A549 (cell line): ENCODE measurements around the gene TSPAN14. TPM values are rescaled to one million over a fixed set of nuclear protein-coding genes. Genes with fewer than 3 reads are reported as not detected.

Experiments
- ATAC-seq, 2 experiments: fragments of 200-7000 bp in 1 of 2; fragments of >200 bp in 1 of 2; cut with Nextera tagmentation in 1 of 2; cut with Tn5 transposase in 1 of 2; 3 replicates each; pipeline versions ENCODE4 v1.8.0 to v1.9.1; 2018 to 2020; ENCODE audit warnings: mild to moderate bottlenecking in 1 of 2, moderate library complexity in 1 of 2
- CTCF ChIA-PET: fragments of 300-600 bp; sonication (Branson Sonifier 250); formaldehyde crosslinking; extraction: SDS; loops from one replicate; lab custom pipeline; 2021; ENCODE audit warnings: antibody characterized with exemption, inconsistent platforms; lab: Yijun Ruan, JAX
- POLR2A ChIA-PET: fragments of 350-600 bp; formaldehyde crosslinking; extraction: SDS; loops from one replicate; lab custom pipeline; 2021; ENCODE audit warnings: antibody characterized with exemption, inconsistent platforms; lab: Yijun Ruan, JAX
- DNase-seq, 2 experiments: peaks; one replicate each; pipeline versions ENCODE4 v3.0.0 to v3.0.0-alpha.2; 2011 to 2016; ENCODE audit warnings: low read depth in 1 of 2, low spot score in 1 of 2
- FAIRE-seq: peaks from 2 replicates; lab custom pipeline; 2011; peaks lifted over from hg19 to GRCh38; lab: Jason Lieb, UNC
- H3K27ac ChIP-seq, 2 experiments: fragments of >200 bp; sonication (Bioruptor Twin); formaldehyde crosslinking; 3 replicates each; pipeline ENCODE4 v1.5.1; 2016 to 2017
- H3K4me1 ChIP-seq: fragments of >200 bp; sonication (Bioruptor Twin); formaldehyde crosslinking; 3 replicates; pipeline ENCODE4 v1.6.1; 2016
- H3K4me2 ChIP-seq: fragments of >200 bp; sonication (Bioruptor Twin); formaldehyde crosslinking; 3 replicates; pipeline ENCODE4 v1.6.1; 2016
- H3K4me3 ChIP-seq: fragments of >200 bp; sonication (Bioruptor Twin); formaldehyde crosslinking; 3 replicates; pipeline ENCODE4 v1.5.1; 2016
- H3K9me3 ChIP-seq: fragments of >200 bp; sonication (Bioruptor Twin); formaldehyde crosslinking; 3 replicates; pipeline ENCODE4 v1.6.1; 2016
- CBX8 ChIP-seq: fragments of 200-600 bp; sonication (generic); IDR thresholded peaks from 2 replicates; pipeline ENCODE4 v1.6.1; 2016
- EHF ChIP-seq: fragments of 250-450 bp; sonication (Bioruptor Pico); IDR thresholded peaks from 2 replicates; pipeline ENCODE4 v1.5.0; 2020; ENCODE audit warnings: mild to moderate bottlenecking
- ESRRA ChIP-seq: fragments of 150-350 bp; IDR thresholded peaks from 2 replicates; pipeline ENCODE4 v1.6.1; 2014; ENCODE audit warnings: mild to moderate bottlenecking, low read length, borderline replicate concordance
- FOSB ChIP-seq: fragments of 250-450 bp; sonication (Bioruptor Pico); IDR thresholded peaks from 2 replicates; pipeline ENCODE4 v1.5.0; 2020; ENCODE audit warnings: mild to moderate bottlenecking, moderate library complexity
- FOSL2 ChIP-seq, 2 experiments: fragments of 450-650 bp in 1 of 2; fragments of >200 bp in 1 of 2; sonication (Bioruptor Twin) in 1 of 2; formaldehyde crosslinking; IDR thresholded peaks; 2 replicates each; pipeline versions ENCODE4 v1.5.0 to v1.6.1; 2016 to 2020; ENCODE audit warnings: mild to moderate bottlenecking in 1 of 2, moderate library complexity in 1 of 2
- FOXS1 ChIP-seq: fragments of 250-450 bp; sonication (Bioruptor Pico); IDR thresholded peaks from 2 replicates; pipeline ENCODE4 v1.5.0; 2020; ENCODE audit warnings: mild to moderate bottlenecking, moderate library complexity
- HEYL ChIP-seq: fragments of 250-450 bp; sonication (Bioruptor Pico); IDR thresholded peaks from 2 replicates; pipeline ENCODE4 v1.8.0; 2021; ENCODE audit warnings: mild to moderate bottlenecking, moderate library complexity
- HMGXB4 ChIP-seq: fragments of 250-450 bp; sonication (Bioruptor Pico); IDR thresholded peaks from 2 replicates; pipeline ENCODE4 v1.5.0; 2021; ENCODE audit warnings: mild to moderate bottlenecking, moderate library complexity, borderline replicate concordance
- KDM1A ChIP-seq: fragments of 200-600 bp; sonication (generic); IDR thresholded peaks from 2 replicates; pipeline ENCODE4 v1.6.1; 2016; ENCODE audit warnings: low read depth, mild to moderate bottlenecking
- MAFK ChIP-seq: fragments of 450-650 bp; IDR thresholded peaks from 2 replicates; pipeline ENCODE4 v1.6.1; 2014; ENCODE audit not compliant: partially characterized antibody
- MAX ChIP-seq: IDR thresholded peaks from 2 replicates; pipeline ENCODE4 v1.6.1; 2012
- NPAS2 ChIP-seq: fragments of 250-450 bp; sonication (Bioruptor Pico); IDR thresholded peaks from 2 replicates; pipeline ENCODE4 v1.8.0; 2022; ENCODE audit warnings: mild to moderate bottlenecking, moderate library complexity, borderline replicate concordance
- PHF8 ChIP-seq: fragments of 200-600 bp; sonication (generic); IDR thresholded peaks from 2 replicates; pipeline ENCODE4 v1.6.1; 2016; ENCODE audit warnings: low read depth, mild to moderate bottlenecking, antibody characterized with exemption, moderate library complexity, borderline replicate concordance
- RNF2 ChIP-seq: fragments of 200-600 bp; sonication (generic); IDR thresholded peaks from 2 replicates; pipeline ENCODE4 v1.6.1; 2016; ENCODE audit warnings: low read depth, mild to moderate bottlenecking, antibody characterized with exemption, moderate library complexity, borderline replicate concordance
- SMC3 ChIP-seq: fragments of >200 bp; sonication (Bioruptor Twin); formaldehyde crosslinking; IDR thresholded peaks from 3 replicates; pipeline ENCODE4 v1.6.1; 2018; ENCODE audit warnings: inconsistent platforms
- USF2 ChIP-seq: fragments of 450-650 bp; IDR thresholded peaks from 2 replicates; pipeline ENCODE4 v1.6.1; 2014; ENCODE audit warnings: antibody characterized with exemption
- ZFP36 ChIP-seq: fragments of 450-650 bp; IDR thresholded peaks from 2 replicates; pipeline ENCODE4 v1.6.1; 2014; ENCODE audit warnings: borderline replicate concordance; ENCODE audit not compliant: partially characterized antibody
- ZNF302 ChIP-seq: fragments of 250-450 bp; sonication (Bioruptor Pico); IDR thresholded peaks from 2 replicates; pipeline ENCODE4 v1.9.0; 2021; ENCODE audit warnings: inconsistent platforms, mild to moderate bottlenecking, moderate library complexity
- ZSCAN20 ChIP-seq: fragments of 250-450 bp; sonication (Bioruptor Pico); IDR thresholded peaks from 2 replicates; pipeline ENCODE4 v1.8.0; 2022; ENCODE audit warnings: mild to moderate bottlenecking, moderate library complexity
- WGBS: methylation state at CpG from one replicate; pipeline ENCODE4 v1.1.6; 2017; ENCODE audit errors: missing lambda C conversion rate; 5-methylcytosine and 5-hydroxymethylcytosine counted together
- polyA plus RNA-seq, 4 experiments: library from polyadenylated mRNA; depleted of rRNA in 3 of 4; stranded (reverse); fragments of >200 nt; fragmentation: RNase III in 1 of 4; extraction: RNeasy Plus Mini Kit Qiagen cat#74134 plus additional on column Dnase treatment in 1 of 4; gene quantifications; 2 replicates in 3 of 4; 3 replicates in 1 of 4; pipeline ENCODE4 v1.2.3, GENCODE V29; 2011 to 2017

The TSPAN14 gene
- polyA plus RNA-seq, 2 of the 4 experiments (the other 2 are of a cell fraction), result 87.0 to 124 TPM

GRCh38 chr10:80515941-80516340, 61.8 kb downstream of the TSPAN14 start (continued):
- no peak for TF ChIP-seq FOXS1 (CRISPR knock-in tag)

- H3K4me2 ChIP-seq, result no peak overlapping the region
- FAIRE-seq, result no peak
- 90% methylated on average over 5 of the region's 6 CpGs for WGBS
- no peak overlapping the region for H3K4me3 ChIP-seq
- no peak for DNase-seq
- peaks cover 39% of the 10 kb centered on the region for H3K4me1 ChIP-seq
- H3K9me3 ChIP-seq, result no peaks in the 10 kb centered on the region
- TF ChIP-seq CBX8 (no peak), SMC3 (no peak), HEYL (CRISPR knock-in tag) (no peak), FOSB (CRISPR knock-in tag) (no peak), USF2 (no peak), MAFK (no peak), ZNF302 (CRISPR knock-in tag) (no peak), NPAS2 (no peak), PHF8 (no peak), KDM1A (no peak)
- peak overlapping the region; percentile 41 to 100; a peak in 4 of 6 replicates for H3K27ac ChIP-seq
- ATAC-seq, result no peak
- ChIA-PET CTCF (interaction anchor here (0.6 to 21.6 kb wide), 5 partner anchors 8 to 72 kb away, joined by 3 to 928 read pairs (median 7); partner anchors contain the start of gene TSPAN14), POLR2A (no interaction called here)
These were observed 62.5 kb downstream of the TSPAN14 start for GRCh38 chr10:80516506-80517075.

- Histone ChIP-seq H3K4me1 (peaks cover 30% of the 10 kb centered on the region), H3K27ac (peak overlapping the region; percentile 13 to 100; a peak in 3 of 6 replicates), H3K4me3 (no peak overlapping the region), H3K9me3 (no peaks in the 10 kb centered on the region), H3K4me2 (no peak overlapping the region)
- DNase-seq (no peak), FAIRE-seq (no peak), ATAC-seq (no peak)
- 91% methylated on average over 19 of the region's 21 CpGs for WGBS
- ChIA-PET POLR2A (no interaction called here), CTCF (interaction anchor here (2.1 kb wide), 1 partner anchor 72 kb away, joined by 7 read pairs; no protein-coding TSS in a partner anchor)
- no peak for TF ChIP-seq HMGXB4
- no peak for TF ChIP-seq FOSL2 (IDR thresholded peaks at IDR 0.05)
- TF ChIP-seq FOSL2 (CRISPR knock-in tag; IDR thresholded peaks at IDR 0.05), result no peak
- no peak for TF ChIP-seq FOSB (CRISPR knock-in tag)
- no peak for TF ChIP-seq HEYL (CRISPR knock-in tag)
- no peak for TF ChIP-seq ESRRA
- TF ChIP-seq EHF (CRISPR knock-in tag), result no peak
- TF ChIP-seq ZSCAN20 (CRISPR knock-in tag), result no peak
- no peak for TF ChIP-seq MAX
- TF ChIP-seq ZFP36, result no peak
- TF ChIP-seq SMC3, result no peak
- TF ChIP-seq RNF2, result no peak
- no peak for TF ChIP-seq KDM1A
These were observed 63.5 kb downstream of the TSPAN14 start for GRCh38 chr10:80517416-80518142.
